ENCODE measurements around the gene LCN6.

LCN6 gene

DNA sequence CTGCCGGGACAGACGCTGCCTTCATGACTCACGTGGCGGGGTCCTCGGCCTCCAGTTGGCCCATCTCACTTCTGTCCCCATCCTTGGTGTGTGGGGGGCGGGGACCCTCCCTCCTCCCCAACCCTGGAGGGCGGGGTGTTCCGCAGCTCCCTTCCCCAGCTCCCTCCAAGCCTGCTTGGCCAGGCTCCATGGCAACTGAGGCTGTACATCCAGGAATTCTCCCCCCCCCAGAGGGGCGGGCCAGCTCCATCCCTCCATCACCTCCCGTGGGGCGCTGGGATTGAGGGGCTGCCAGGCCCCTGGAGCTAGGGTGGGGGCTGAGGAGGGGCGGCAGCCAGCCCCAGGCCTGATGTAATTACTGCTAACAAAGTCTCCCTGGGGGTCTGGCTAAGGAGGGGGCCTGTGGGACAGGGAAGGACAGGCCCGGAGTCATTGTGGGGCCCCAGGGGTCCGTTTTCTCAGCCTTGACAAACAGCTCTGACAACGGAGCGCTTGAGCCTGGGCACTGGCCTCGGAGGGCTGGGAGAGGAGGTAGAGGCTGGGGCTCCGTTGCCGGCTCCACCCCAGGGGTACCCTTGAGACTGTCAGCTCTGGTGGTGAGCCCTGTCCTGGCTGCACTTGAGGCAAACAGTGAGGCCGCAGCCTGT, 28.0 kb downstream of the LCN6 start:
- TF ChIP-seq, protein P1, sequence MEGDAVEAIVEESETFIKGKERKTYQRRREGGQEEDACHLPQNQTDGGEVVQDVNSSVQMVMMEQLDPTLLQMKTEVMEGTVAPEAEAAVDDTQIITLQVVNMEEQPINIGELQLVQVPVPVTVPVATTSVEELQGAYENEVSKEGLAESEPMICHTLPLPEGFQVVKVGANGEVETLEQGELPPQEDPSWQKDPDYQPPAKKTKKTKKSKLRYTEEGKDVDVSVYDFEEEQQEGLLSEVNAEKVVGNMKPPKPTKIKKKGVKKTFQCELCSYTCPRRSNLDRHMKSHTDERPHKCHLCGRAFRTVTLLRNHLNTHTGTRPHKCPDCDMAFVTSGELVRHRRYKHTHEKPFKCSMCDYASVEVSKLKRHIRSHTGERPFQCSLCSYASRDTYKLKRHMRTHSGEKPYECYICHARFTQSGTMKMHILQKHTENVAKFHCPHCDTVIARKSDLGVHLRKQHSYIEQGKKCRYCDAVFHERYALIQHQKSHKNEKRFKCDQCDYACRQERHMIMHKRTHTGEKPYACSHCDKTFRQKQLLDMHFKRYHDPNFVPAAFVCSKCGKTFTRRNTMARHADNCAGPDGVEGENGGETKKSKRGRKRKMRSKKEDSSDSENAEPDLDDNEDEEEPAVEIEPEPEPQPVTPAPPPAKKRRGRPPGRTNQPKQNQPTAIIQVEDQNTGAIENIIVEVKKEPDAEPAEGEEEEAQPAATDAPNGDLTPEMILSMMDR (IDR thresholded peaks at IDR 0.05; ENCODE audit: control extremely low read depth, extremely low read depth, low read depth, missing control alignments) = no peak
- no peak for DNase-seq (ENCODE audit: extremely low spot score)
- POLR2A ChIA-PET = no interaction called here
- CTCF ChIA-PET = interaction anchor here (1.2 to 7.7 kb wide), 3 partner anchors 8 to 54 kb away, joined by 3 to 49 read pairs (median 3); no protein-coding TSS in a partner anchor

GRCh38 chr9:136719195-136719880, 29.0 kb downstream of the LCN6 start:
- no peak for DNase-seq (ENCODE audit: extremely low spot score)
- TF ChIP-seq, protein P1 (IDR thresholded peaks at IDR 0.05; ENCODE audit: control extremely low read depth, extremely low read depth, low read depth, missing control alignments) = no peak
- POLR2A ChIA-PET = interaction anchor here (1.6 to 2.2 kb wide), 2 partner anchors 8 to 315 kb away, joined by 4 to 15 read pairs; no protein-coding TSS in a partner anchor
- CTCF ChIA-PET = interaction anchor here (7.7 kb wide), 1 partner anchor 9 kb away, joined by 49 read pairs; no protein-coding TSS in a partner anchor

DNA sequence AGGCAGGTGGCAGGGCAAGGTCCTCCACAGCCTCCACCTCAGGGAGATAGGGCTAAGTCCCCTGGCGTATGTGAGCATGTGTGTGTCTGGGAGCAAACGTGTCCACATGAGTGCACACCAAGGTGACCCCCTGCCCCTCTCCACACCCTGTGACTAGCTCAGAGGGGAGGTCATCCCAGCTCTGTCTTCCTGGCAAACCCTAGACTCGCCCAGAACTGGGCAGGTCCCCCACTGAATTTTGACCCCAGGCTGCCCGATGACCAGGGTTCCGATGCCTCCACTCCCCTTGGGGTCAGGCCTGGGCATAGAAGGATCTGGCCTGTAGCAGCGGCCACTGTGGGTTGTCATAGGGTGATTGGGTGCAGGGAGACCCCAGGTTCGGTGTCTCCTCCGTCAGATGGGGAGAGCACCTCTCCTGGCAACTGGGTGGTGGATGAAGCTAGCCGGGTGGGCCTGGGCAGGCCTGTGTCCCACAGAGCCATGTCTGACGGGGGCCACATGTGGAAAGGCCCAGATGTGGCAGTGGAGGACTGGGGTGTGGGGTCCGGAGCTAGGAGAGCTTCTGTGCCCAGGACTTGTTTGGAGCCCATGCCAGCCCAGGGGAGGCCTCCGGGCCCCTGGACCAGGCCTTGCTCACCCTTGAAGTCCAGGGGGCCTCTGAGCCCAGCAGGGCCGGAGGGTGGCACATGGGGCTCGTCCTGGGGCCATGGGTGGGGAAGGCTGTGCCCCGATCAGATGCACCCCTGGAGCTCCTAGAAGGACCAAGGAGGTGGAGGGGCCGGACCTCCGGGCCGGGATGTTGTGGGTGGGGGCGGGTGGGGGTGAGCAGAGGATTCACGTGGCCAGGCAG, 29.8 kb downstream of the LCN6 start:
- CTCF ChIA-PET = interaction anchor here (7.7 kb wide), 1 partner anchor 10 kb away, joined by 49 read pairs; no protein-coding TSS in a partner anchor
- DNase-seq (ENCODE audit: extremely low spot score) = no peak

GRCh38 chr9:136717399-136717798, 30.9 kb downstream of the LCN6 start:
- DNase-seq (ENCODE audit: extremely low spot score) = no peak
- ChIA-PET CTCF (interaction anchor here (7.7 kb wide), 1 partner anchor 11 kb away, joined by 49 read pairs; no protein-coding TSS in a partner anchor), POLR2A (no interaction called here)
- TF ChIP-seq, protein P1 (IDR thresholded peaks at IDR 0.05; ENCODE audit: control extremely low read depth, extremely low read depth, low read depth, missing control alignments) = no peak

More for the DNA sequence above, 29.8 kb downstream of the LCN6 start:
- TF ChIP-seq, protein P1 (IDR thresholded peaks at IDR 0.05; ENCODE audit: control extremely low read depth, extremely low read depth, low read depth, missing control alignments) = no peak
- POLR2A ChIA-PET = interaction anchor here (1.6 to 2.2 kb wide), 2 partner anchors 9 to 316 kb away, joined by 4 to 15 read pairs; no protein-coding TSS in a partner anchor

DNA sequence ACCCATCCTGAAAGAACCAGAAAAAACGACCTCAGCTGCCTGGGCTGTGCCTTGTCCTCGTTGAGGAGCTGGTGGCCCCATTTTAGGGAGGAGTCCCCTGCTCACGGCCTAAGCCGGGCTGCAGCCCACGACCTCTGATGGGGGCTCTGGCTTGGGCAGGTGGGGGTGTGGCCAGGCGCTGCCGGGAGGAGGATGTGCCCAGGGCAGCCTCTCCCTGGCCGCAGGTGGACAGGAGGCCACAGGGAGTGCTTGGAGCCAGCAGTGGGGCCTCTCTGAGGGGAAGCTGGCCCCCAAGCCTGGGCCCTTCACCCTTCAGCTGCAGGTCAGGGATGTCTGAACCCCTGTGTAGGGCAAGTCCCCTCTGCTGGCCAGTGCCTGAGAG, 33.4 kb downstream of the LCN6 start:
- TF ChIP-seq, protein P1 (IDR thresholded peaks at IDR 0.05; ENCODE audit: control extremely low read depth, extremely low read depth, low read depth, missing control alignments) = no peak
- ChIA-PET CTCF (interaction anchor here (0.9 to 7.7 kb wide), 7 partner anchors 10 to 315 kb away, joined by 3 to 49 read pairs (median 3); no protein-coding TSS in a partner anchor), POLR2A (interaction anchor here (0.6 to 3.9 kb wide), 2 partner anchors 13 to 25 kb away, joined by 3 to 36 read pairs; no protein-coding TSS in a partner anchor)
- DNase-seq (ENCODE audit: extremely low spot score) = no peak
